ENCODE measurements around the gene ACBD6.
"Not testable (repeated sequence)": the region's sequence is repeated elsewhere in the genome, so short reads cannot be mapped to it uniquely, and the experiment has no call there.

ACBD6 gene

DNA sequence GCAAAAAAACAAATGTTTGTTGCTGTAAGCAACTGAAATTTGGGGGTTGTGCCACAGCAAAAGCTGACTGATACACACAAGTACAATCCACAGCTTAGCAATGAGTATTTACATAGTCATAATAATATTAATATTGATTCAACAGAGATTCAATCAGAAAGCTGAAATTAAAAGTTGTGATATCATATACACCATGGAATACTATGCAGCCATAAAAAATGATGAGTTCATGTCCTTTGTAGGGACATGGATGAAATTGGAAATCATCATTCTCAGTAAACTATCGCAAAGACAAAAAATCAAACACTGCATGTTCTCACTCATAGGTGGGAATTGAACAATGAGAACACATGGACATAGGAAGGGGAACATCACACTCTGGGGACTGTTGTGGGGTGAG lies 94.2 kb downstream of the ACBD6 start:
- not testable (repeated sequence) for DNase-seq

GRCh38 chr1:180407051-180407450 lies 95.3 kb downstream of the ACBD6 start:
- no peak for DNase-seq

GRCh38 chr1:180402551-180402950 lies 99.8 kb downstream of the ACBD6 start:
- DNase-seq, result no peak

DNA sequence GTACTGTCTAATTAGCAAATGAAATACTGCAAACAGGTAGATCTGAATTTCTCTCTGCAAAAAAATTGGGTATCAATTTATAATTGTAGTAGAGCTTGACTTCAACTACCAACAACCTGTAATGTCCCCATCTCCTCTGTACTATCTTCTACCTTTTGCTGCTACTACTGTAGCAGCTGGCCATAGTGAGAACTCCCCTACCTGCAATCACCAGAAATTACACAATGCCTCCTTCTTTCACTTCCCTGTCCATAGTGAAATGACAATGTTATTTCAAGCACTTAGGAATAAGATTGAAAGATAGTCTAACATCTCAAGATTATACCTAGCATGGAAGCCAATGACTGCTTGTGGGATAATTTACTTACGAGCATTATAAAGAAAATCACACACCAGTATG lies 100.4 kb downstream of the ACBD6 start:
- no peak for DNase-seq

GRCh38 chr1:180397175-180397574 lies 105.2 kb downstream of the ACBD6 start:
- no peak for DNase-seq

DNA sequence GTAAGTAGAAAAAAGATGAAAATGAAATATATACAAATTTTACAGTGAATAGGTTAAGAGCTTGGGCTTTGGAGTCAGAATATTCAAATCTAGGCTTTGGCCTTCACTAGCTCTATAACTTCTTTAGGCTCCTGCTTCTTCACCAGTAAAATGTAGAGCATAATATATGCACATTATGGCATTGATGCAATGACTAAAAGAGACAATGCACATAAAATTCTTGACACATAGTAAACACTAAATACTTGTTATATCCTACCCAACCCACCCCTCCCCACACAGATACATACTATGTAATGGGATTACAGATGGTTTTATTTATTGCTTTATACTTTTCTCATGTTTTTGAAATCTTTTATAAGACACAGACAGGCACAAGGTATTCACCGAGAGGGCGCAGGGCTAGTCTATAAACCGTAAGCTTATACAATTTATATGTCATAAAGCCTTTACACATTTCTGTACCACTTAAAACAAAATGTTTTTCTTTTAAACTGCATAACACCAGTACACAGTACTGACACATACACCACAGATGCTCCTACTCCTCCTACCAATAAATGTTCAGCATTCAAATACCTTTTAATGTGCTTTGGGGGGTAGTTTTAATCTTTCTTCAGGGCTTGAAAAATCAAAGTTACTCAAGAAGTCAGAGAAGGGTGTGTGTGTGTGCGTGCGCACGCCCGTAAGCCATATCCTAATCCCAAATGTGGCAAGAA lies 109.8 kb downstream of the ACBD6 start:
- no peak for DNase-seq

- DNase-seq, result no peak
These were observed 110.4 kb downstream of the ACBD6 start for GRCh38 chr1:180392020-180392419.

DNA sequence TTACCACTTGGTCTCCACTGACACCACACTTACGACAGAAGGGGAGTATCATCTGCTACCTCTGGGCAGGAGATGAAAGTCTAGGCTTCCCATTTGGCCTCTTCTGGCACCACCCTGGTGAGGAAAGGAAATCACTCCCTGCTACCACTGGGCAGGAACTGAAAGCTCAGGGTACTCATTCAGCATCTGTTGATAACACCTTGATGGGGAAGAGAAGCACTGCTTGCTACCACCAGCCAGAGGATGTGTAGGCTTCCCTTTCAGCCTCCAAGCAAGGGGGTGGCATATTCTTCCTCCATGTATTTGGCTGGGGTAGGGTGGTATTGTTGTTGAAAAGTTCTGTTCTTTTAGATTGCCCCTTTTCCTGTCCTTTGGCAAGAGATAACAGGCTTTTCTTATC lies 115.0 kb downstream of the ACBD6 start:
- DNase-seq, result no peak

DNA sequence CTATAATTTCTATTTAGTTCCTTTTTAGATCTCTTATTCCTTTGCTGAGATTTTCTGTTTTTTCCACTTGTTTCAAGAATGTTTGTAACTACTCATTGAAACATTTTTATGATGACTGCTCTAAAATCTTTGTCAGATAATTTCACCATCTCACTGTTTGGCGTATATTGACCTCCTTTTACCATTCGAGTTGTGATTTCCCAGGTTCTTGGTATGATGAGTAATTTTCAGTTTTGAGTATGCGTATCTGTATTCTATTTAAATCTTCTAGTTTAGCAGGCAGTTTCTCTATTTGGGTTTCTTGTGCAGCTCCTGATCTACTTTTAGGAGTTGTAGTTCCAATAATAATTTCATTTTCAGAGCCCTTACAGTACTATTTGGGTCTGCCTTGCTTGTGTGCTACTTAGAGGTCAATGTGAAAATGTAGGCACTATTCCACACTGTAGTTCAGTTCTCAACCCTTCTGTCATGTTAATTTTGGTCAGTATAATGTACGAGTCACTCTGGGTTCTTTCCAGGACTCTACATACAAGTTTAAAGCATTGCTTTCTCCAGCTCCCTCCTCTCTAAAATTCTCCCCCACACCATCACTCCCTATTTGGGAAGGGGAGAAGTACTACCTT lies 115.5 kb downstream of the ACBD6 start:
- no peak for DNase-seq

- no peak for DNase-seq
These were observed 117.2 kb downstream of the ACBD6 start for GRCh38 chr1:180385144-180385543.

DNA sequence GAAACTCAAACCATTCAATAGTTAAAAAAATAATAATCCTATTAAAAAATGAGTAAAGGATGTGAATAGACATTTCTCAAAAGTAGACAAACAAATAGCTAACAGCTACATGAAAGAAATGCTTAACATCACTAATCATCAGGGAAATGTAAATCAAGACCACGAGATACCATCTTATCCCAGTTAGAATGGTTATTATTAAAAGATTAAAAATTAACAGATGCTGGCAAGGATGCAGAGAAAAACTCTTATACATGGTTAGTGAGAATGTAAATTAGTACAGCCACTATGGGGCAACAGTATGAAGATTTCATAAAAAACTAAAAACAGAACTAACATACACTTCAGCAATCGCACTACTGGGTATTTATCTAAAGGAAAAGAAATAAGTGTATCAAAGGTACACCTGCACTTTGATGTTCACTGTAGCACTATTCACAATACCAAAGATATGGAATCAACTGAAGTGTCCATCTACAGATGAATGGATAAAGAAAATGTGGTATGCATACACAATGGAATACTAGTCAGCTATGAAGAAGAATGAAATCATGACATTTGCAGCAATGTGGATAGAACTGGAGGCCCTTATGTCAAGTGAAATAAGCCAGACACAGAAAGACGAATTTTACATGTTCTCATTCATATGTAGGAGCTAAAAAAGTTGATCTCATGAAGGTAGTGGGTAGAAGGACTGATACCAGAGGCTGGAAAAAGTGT lies 117.9 kb downstream of the ACBD6 start:
- DNase-seq, result no peak

DNA sequence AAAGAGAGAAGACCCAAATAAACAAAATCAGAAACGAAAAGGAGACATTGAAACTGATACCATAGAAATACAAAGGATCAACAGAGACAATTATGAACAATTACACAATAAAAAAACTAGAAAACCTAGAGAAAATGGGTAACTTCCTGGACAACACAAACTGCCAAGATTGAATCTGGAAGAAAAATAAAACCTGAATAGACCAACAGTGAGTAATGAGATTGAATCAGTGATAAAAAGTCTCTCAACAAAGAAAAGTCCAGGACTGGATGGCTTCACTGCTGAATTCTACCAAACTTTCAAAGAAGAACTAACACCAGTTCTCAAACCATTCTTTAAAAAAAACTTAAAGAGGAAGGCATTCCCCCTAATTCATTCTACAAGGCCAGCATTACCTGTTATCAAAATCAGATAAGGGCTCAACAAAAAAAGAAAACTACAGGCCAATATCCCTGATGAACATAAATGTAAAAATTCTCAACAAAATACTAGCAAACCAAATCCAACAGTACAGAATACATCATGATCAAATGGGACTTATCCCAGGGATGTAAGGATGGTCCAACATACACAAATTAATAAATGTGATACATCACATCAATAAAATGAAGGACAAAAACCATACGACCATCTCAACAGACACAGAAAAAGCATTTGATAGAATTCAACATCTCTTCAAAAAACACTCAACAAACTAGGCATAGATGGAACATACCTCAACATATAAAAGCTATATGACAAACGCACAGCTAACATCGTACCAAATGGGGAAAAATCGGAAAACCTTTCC lies 119.9 kb downstream of the ACBD6 start:
- DNase-seq, result no peak

GRCh38 chr1:180381184-180381580 lies 121.2 kb downstream of the ACBD6 start:
- no peak for DNase-seq

- DNase-seq, result no peak
These were observed 121.9 kb downstream of the ACBD6 start for GRCh38 chr1:180380259-180381183.

DNA sequence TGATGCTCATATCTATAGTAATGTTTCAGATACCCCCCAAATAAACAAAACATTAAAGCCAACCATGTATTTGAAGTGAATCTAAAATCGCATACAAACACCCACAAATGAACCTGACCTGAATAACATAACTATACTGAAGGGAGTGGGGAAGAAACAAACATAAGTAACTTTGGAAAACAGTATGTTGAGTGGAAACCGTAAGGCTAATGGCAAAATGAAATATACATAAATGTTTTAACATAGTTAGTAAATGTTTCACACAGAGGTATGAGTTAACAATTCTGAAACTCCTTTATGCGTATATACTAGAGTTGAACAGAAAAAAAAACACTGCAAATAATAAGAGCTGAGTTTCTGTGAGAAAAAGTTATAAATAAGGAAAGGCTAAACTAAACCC lies 125.6 kb downstream of the ACBD6 start:
- no peak for DNase-seq

- no peak for DNase-seq
These were observed 126.1 kb downstream of the ACBD6 start for GRCh38 chr1:180376253-180376652.

GRCh38 chr1:180372728-180373127 lies 129.6 kb downstream of the ACBD6 start:
- no peak for DNase-seq

DNA sequence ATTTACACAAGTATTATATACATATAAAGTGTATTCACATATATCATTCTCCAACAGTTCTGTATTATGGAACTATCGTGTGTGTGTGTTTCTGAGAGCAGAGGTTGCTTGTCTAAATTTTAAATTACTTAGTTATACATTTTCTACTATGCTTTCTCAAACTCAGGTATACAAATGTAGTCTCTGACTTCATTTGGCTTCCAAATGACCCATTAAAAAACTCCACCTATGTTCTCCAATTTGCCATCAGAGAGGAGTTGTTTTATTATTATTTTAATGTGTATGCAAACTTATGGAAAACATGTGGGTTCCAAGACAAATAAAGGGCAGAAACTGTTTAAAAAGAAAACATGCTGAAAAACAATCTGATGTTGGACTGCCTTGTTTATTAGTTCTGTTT lies 131.8 kb downstream of the ACBD6 start:
- DNase-seq, result no peak

DNA sequence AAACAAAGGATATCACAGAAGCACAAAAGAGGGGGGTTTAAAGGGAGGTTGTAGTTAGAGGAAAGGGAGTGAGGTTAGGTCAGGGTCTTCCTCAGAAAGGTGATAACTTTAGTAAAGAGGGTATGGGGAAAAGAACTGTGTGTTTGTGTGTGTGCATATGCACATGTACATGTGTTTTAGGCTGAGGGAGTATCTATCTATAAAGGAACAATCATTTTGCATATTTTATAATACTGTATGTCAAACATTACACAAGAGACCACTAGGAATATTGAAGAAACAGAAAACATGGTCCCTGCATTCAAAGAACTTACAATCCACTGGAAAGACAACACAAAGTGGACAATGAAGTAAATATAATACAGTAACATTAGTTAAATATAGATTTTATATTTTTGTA lies 132.2 kb downstream of the ACBD6 start:
- DNase-seq, result no peak

DNA sequence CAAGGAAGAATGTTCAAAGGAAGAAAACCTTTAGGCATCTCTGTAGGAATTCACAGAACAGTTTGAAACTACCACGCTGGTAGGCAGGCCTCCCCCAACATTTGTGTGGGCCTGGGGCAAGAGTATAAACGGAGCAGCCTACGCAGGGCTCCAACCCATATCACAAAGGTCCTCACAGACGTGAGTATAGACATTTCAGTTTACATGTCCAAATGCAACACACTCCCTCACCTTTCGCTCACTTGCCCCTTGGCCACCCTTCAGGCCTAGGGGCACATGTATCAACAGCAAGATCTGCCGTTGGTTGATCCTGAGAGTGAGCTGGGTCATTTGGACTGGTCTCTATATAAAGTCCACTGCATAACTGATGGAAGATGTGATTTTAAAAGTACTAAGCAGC lies 133.3 kb downstream of the ACBD6 start:
- no peak for DNase-seq

DNA sequence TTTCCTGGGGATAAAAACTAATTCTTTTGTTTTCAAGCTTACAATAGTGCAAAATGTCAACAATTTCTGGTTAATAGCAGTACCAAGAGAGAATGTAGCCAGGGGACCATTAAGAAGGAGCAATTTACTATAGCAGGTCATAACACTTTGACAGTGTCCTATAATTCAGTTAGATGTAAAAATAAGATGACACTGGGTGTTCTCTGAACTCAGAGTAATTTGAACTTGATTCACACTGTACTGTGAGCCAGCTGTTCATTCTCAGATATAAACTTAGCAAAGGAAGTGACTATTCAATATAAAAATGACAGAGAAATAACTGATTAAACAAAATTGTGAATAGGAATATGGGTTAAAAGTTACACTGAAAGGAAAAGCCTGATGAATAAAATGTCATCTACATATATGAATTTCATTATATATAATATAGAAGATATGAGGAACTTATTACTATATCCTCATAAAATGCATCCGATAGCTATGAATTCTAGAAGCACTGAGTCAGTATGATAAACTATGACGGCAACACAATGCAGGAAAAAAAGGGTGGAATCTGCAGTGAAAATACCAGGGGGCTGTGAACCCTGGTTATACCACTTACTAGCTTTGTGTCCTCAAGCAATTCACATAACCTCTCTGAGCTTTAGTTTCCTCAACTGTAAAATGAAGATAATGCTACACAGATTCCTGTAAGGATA lies 135.9 kb downstream of the ACBD6 start:
- DNase-seq, result no peak

DNA sequence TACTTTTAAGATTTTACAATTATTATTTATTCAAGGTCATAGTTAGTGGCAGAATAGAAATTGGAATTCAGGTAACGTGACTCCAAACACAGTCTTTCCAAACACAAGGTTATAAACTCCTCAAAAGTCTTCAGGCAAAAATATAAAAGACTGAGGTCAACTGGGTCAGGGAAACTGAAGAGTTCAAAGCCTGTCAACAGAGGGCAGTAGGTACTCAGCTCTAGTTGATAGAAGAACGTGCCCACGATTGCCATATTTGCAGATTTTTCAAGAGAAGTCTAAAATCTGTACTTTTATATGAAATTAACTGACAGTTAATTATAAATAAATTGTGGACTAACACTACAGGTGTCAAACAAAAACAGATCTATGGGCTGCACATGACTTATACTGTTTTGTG lies 137.3 kb downstream of the ACBD6 start:
- no peak for DNase-seq

All from activated effector memory CD4-positive, alpha-beta T cell treated with Interleukin-2 at 50 U/mL for 16 hours (primary cell).